ENCODE data around the gene APOB.

The APOB gene

GRCh38 chr2:21043744-21044532 is at the start of gene APOB:
Gene APOB (minus strand): TSS chr2:21044073. CDS start chr2:21043945, 128 bp downstream.
- no peak for DNase-seq (ENCODE audit: low read depth in 1 of 2, low spot score in 1 of 2)

GRCh38 chr2:21092308-21092869 is 48.5 kb upstream of the APOB start:
- no peak for DNase-seq (ENCODE audit: low read depth in 1 of 2, low spot score in 1 of 2)

GRCh38 chr2:21084401-21084800 is 40.5 kb upstream of the APOB start:
- no peak for DNase-seq (ENCODE audit: low read depth in 1 of 2, low spot score in 1 of 2)

GRCh38 chr2:21083482-21083881 is 39.6 kb upstream of the APOB start:
- no peak for DNase-seq (ENCODE audit: low read depth in 1 of 2, low spot score in 1 of 2)

- DNase-seq (ENCODE audit: low read depth in 1 of 2, low spot score in 1 of 2): no peak
Observed at GRCh38 chr2:21078296-21078695, 34.4 kb upstream of the APOB start.

- DNase-seq (ENCODE audit: low read depth in 1 of 2, low spot score in 1 of 2): no peak
Observed at GRCh38 chr2:21072477-21073242, 28.8 kb upstream of the APOB start.

- DNase-seq (ENCODE audit: low read depth in 1 of 2, low spot score in 1 of 2): no peak
Observed at GRCh38 chr2:21070341-21071257, 26.7 kb upstream of the APOB start.

GRCh38 chr2:21069746-21070340 is 26.0 kb upstream of the APOB start:
- DNase-seq (ENCODE audit: low read depth in 1 of 2, low spot score in 1 of 2): no peak

GRCh38 chr2:21067859-21068537 is 24.1 kb upstream of the APOB start:
- no peak for DNase-seq (ENCODE audit: low read depth in 1 of 2, low spot score in 1 of 2)

GRCh38 chr2:21067125-21067524 is 23.3 kb upstream of the APOB start:
- no peak for DNase-seq (ENCODE audit: low read depth in 1 of 2, low spot score in 1 of 2)

GRCh38 chr2:21059885-21060610 is 16.2 kb upstream of the APOB start:
- no peak for DNase-seq (ENCODE audit: low read depth in 1 of 2, low spot score in 1 of 2)

GRCh38 chr2:21057097-21057496 is 13.2 kb upstream of the APOB start:
- no peak for DNase-seq (ENCODE audit: low read depth in 1 of 2, low spot score in 1 of 2)

- DNase-seq (ENCODE audit: low read depth in 1 of 2, low spot score in 1 of 2): no peak
Observed at GRCh38 chr2:21055879-21056790, 12.3 kb upstream of the APOB start.

GRCh38 chr2:21055451-21055850 is 11.6 kb upstream of the APOB start:
- no peak for DNase-seq (ENCODE audit: low read depth in 1 of 2, low spot score in 1 of 2)

GRCh38 chr2:21054011-21054410 is 10.1 kb upstream of the APOB start:
- DNase-seq (ENCODE audit: low read depth in 1 of 2, low spot score in 1 of 2): no peak

GRCh38 chr2:21052044-21052443 is 8.2 kb upstream of the APOB start:
- DNase-seq (ENCODE audit: low read depth in 1 of 2, low spot score in 1 of 2): no peak

- DNase-seq (ENCODE audit: low read depth in 1 of 2, low spot score in 1 of 2): no peak
Observed at GRCh38 chr2:21050164-21050563, 6.3 kb upstream of the APOB start.
